Mucosa of gallbladder (tissue), 1 donor: ENCODE measurements around the gene NEU2. TPM values are rescaled to one million over a fixed set of nuclear protein-coding genes. Genes with fewer than 3 reads are reported as not detected.
"Not testable (repeated sequence)": the region's sequence is repeated elsewhere in the genome, so short reads cannot be mapped to it uniquely, and the experiment has no call there.

Experiments
- DNase-seq: peaks from one replicate; pipeline ENCODE4 v3.0.0-alpha.2; 2020; ENCODE audit warnings: low spot score
- total RNA-seq: library from RNA; stranded (reverse); gene quantifications from one replicate; pipeline ENCODE4 v1.2.1, GENCODE V29; 2021
- donor health status: DM: no; HTN: no; CAD: no.

Gene NEU2
- total RNA-seq, 1 donor from 2014 or later = not detected

DNA sequence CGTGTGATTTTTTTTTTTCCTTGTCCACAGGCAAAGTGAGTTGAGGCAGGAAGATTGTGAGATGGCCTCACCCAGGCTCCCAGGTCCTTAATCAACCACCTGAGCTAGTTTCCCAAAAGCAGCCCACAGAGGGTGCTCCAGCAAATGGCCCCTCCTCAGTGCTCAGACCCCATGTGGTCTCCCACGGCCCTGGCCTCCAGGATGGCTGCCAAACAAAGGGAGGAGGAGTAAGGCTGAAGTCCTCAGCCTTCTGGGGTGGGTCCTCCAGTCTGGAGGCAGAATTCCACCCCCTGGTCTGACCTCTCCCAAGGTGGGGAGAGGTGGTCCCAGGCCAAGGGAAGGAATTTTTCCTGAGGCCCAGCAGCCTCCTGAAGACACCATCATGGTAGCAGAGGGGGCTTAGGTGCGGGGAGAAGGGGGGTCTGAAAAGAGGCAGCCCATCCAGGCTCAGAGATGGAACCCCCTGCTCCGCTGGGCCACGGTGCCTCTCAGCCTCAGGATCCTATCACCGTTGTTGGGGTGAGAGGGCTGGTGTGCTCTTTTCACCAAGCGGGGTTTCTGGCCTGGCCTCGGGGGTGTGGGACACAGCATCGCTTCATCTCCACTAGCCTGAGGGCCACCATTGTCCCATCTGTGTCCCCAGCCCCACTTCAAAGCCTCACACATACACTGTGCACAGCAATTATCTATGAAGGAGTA, 21.8 kb upstream of the NEU2 start:
- DNase-seq = no peak

DNA sequence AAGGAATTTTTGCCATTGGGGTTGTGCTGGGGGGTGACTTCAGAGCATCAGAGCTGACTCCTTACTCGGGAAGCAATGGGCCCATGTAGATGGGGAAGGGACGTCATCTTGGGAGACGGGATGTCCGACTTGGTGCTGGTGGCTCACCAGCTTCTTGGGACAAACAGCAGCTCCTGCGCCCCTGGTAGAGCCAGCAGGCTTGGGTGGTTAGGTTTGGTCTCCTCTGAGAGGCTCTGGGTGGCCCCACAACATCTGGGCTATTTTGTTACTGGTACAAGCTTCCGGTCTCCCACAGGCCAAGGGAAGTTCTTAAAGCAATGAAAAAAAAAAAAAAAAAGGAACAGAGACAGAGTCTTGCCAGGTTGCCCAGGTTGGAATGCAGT, 21.2 kb upstream of the NEU2 start:
- no peak for DNase-seq

DNA sequence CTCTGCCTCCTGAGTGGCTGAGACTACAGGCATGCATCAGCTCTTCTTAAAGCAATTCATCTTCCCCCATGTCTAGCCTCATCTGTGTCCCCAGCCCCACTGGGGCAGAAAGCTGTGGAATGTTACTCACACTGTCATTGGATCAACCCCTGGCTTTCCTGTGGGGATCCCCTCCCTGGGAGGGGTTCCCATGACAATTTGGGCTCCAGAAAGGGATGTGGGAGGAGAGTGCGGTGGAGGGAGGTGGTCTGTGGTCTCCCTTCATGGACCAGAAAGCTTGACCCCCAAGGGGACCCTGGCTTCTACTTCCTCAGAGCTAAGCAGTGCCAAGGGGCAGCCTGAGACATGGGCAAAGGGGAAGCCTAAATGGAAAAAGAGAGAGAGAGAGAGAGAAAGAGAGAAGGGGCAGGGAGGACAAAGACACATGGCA, 20.8 kb upstream of the NEU2 start:
- DNase-seq = no peak

DNA sequence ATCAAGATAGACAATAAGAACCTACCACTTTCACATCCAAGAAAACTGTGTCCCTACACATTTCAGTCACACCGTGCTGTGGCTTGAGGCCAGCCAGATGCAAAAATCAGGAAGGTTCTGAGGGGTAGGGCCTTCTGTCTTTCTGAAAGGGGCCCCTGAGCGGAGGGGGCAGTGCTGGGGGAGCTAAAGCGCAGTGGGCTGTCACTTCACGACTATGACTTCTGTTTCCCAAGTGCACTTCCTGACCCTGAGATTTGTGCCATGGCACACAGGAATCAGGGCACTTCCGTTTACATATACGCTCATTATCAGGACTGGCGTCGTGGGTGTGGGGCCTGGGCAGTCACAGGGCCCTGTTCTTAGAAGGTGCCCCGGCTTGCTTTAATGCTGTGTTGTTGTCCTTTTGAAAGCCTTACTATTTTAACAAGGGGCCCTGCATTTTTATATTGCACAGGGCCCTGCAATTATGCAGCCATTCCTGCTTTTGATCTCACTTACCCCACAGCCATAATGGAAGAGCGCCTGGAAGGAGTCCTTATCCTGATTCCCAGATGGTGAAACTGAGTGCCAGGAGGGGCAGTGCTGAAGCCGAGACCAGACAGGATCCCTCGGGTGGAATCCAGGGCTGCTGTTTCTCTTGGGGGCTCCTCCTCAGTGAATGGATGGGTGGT, 20.0 kb upstream of the NEU2 start:
- peak; percentile 46 for DNase-seq

DNA sequence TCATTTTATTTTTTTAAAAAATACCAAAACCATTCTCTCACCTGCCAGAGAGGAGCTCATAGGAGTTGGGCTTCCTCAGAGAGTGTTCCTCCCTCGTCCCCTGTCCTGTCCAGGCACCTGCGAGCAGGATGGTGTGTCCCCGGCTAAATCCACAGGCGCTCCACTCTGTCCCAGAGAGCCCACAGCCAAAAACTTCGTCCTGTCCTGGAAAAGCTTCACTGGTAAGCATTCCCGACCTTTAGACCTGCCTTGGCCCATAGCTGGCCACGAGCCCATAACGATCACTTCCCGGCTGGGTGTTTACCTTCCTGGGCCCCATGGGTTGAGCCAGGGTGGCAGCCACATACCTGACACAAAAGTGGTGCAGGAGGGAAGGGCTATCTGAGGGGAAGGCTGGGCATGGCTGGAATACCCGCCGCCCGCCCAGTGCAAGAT, 19.4 kb upstream of the NEU2 start, which contains the start of gene NGEF:
NGEF (minus strand) TSS at position 230 of the 435 bp plus-strand sequence. CDS start 38,366 bp downstream, outside the sequence.
- peak; percentile 88 for DNase-seq

DNA sequence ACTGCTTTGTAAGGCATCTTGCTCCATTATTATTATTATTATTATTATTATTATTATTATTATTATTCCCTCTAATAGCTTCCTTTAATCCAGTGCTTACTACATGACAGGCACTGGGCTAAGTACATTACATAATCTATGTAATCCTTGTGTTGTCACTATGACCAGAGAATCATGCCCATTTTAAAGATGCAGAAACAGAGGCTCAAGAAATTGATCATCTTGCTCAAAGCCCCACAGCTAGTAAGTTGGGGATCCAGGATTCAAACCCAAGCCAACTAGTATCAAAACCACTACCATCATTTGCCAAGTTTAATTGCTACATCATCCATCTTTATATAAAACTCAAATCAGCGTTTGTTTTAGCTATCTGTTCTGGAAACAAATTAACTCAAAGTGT, 18.8 kb upstream of the NEU2 start:
- DNase-seq = no peak

DNA sequence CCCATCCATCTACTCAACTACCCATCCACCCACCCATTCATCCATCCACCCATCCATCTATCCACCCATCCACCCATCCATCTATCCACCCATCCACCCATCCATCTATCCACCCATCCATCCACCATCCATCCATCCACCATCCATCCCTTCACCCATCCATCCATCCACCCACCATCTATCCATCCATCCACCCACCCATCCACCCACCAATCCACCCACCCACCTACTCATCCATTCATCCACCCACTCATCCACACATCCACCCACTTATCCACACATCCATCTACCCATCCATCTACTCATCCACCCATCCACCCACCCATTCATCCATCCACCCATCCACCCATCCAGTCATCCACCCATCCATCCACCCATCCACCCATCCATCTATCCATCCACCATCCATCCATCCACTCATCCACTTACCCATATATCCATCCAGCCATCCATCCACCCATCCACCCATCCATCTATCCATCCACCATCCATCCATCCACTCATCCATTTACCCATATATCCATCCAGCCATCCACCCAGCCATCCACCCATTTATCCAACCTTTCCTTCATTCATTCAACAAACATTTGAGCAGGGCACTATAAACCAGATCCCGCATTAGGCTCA, 17.3 kb upstream of the NEU2 start:
- no peak for DNase-seq

DNA sequence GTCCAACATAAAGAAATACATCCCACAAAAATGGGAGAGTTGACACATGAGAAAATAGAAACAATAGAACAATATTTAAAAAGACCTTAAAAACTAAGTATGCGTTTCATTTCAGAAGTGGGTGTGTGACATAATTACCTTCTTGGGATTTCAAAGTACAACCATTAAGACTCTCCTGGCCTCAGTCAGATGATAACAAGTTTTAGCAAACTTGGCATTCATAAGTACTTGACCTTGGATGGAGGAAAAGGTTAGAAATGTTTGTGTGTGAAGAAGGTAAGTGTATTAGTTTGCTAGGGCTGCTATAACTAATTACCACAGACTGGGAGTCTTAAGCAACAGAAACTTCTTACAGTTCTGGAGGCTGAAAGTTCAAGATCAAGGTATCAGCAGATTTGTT, 14.5 kb upstream of the NEU2 start:
- DNase-seq = no peak

DNA sequence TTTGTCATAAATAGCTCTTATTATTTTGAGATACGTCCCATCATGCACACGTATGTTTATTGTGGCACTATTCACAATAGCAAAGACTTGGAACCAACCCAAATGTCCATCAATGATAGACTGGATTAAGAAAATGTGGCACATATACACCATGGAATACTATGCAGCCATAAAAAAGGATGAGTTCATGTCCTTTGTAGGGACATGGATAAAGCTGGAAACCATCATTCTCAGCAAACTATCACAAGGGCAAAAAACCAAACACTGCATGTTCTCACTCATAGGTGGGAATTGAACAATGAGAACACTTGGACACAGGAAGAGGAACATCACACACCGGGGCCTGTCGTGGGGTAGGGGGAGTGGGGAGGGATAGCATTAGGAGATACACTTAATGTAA, 12.9 kb upstream of the NEU2 start:
- not testable (repeated sequence) for DNase-seq

DNA sequence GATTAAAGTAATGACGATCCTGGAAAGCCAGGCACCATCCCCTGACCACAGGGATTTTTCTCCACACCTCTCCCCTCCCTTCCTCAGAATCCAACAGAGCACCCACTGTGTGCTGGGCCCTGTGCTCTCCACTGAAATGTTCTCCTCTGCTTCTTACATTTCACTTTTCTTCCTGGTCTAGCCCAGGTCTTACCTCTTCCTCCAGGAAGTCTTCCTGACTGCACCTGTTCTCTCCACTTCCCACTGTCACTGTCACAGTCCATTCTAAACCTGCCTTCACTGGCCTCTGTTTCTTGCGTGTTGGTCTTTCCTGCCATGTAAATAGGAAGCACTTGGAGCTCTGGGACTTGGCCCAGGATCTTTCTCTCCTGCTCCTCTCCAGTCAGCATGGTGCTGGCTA, 12.0 kb upstream of the NEU2 start:
- DNase-seq = no peak

DNA sequence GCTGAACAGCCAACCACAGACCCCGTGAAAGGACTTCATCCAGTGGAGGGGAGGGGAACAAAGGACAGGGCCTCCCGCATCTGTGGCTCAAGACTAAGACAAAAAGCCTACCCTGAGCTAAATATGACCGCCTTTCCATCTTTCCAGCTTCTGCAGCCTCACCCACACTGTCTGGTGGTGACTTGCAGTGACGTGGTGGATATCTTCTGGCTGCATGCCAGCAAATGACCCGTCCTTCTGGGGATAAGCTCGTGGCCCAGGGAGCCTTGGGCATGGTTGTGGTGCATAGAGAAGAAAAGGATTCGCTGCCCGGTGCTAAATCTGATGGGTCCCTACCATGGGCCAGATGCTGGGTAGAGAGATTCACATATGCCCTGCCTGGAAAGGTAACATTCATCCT, 10.7 kb upstream of the NEU2 start:
- no peak for DNase-seq

DNA sequence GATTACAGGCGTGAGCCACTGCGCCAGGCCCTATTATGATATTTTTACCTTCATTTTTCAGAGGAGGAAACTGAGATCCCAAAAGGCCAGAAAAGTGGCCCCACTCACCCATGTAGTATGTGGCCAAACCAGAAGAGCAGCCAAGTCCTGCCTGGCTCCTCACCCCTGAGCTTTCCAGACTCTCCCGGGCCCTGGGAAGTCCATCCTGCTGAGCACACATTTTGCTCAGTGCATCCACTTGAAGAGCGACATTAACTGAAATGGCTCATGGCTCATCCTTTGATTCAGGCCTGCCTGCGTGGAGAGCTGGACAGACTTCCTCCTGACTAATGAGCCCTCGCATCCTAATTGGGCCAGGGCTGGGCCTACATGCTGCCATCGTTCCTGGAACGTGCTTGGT, 9.9 kb upstream of the NEU2 start:
- no peak for DNase-seq

DNA sequence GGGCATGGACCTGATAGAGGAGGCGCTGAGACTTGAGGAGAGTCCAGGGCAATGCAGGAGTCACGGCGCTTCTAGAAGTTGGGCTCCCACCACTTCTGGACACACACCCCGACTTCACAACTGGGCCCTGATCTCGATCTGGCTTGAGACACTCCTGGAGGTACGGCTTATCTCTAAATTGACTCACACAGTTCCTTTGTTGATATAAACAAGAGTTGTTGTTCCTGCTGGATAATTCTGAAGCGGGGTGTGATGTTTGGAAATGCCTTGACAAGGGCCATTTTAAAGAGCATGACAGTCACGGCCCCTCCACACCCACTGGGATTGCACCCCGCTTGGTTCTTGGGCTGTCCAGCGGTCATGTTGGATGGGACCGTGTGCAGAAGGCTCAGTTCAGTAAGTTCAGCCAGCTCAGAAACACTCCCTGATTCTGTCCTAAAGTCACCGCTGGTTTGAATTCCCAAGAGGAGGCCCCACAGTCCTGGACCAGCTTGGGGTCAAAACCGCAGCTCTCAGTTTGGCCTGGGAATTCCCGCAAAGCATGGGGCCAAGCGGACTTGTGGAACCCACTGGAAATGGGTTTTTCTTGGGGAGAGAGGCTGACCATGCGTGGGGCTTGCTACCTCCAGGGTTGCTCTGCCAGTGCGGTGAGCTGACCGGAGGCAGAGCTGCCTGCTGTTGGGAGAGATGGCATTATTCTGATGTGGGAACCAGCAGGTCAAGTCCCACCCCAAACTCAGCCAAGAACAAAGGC, 9.3 kb upstream of the NEU2 start:
- no peak for DNase-seq

DNA sequence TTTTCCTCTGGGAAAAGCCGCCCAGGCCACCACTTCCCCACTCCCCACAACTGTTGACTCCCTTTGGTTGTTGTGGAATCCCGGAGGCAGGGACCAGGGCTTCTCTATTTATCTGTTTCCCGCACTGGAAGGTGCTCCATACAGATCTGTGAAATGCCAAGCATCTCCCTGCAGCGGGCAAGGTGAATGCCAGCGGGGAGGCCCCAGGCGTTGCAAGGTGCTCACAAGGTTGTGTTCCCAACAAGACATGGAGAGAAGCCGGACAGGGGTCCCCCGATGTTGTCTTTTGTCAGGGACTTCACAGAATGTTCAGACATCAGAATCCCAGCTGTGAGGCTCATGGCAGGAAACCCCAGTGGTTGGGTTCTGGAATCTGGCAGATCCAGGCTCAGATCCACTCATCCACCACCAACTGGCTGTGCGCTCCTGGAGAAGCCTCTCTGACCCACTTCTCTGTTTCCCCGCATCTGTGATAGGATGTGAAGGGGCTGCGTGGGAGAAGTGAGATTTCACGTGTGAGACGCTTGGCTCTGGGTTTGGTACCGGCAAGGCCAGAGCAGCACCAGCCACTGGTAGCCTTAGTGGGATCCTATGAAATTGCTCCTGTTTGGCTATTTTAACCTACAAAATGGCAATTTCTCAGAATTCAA, 8.6 kb upstream of the NEU2 start:
- DNase-seq = no peak

DNA sequence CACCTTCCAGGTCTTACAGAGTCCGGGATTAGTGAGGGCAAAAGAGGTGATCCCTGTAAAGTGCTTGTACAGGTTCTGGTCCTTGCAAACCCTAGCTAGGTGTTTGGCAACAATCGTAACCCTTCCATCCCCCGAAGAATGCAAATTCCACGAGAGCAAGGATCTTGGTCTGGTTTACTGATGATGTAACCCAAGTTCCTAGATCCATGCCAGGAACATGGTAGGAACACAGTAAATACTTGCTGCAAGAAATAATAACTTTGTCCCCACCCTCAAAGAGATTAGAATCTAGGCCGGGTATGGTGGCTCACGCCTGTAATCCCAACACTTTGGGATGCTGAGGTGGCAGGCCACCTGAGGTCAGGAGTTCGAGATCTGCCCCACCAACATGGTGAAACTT, 6.8 kb upstream of the NEU2 start:
- DNase-seq = no peak

DNA sequence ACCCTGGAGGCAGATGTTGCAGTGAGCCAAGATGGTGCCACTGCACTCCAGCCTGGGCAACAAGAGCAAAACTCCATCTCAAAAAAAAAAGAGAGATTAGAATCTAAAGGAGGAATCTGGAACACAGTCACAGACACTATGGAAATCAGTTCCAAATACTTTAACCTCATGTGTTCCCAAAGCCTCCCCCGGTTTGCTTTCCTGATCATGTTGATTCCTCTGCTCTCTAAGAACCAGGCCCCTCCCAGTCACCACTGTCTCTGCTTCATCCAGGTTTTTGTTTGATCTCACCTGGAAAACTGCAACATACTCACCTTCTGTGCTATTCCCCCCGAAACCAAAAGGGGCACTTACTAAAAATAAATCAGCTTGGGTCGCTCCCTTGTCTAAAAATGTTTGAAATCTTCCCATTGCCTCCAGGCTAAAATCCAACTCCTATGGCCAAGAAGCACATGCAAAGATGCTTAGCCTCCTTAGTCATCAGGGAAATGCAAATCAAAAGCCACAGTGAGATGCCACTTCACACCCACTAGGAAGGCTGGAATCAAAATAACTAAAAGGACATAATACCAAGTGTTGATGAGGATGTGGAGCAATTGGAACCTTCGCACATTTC, 6.2 kb upstream of the NEU2 start:
- DNase-seq = no peak

DNA sequence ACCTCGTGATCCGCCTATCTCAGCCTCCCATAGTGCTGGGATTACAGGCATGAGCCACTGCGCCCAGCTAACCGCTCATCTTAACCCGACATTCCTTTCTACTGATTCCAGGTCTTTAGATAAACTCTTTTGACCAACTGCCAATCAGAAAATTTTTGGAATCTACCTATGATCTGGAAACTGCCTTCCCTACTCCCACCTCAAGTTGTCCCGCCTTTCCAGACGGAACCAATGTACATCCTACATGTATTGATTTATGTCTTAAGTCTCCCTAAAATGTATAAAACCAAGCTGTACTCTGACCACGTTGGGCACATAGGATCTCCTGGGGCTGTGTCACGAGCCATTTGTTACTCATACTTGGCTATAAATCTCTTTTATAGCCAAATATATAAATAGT, 3.2 kb upstream of the NEU2 start:
- DNase-seq = no peak

DNA sequence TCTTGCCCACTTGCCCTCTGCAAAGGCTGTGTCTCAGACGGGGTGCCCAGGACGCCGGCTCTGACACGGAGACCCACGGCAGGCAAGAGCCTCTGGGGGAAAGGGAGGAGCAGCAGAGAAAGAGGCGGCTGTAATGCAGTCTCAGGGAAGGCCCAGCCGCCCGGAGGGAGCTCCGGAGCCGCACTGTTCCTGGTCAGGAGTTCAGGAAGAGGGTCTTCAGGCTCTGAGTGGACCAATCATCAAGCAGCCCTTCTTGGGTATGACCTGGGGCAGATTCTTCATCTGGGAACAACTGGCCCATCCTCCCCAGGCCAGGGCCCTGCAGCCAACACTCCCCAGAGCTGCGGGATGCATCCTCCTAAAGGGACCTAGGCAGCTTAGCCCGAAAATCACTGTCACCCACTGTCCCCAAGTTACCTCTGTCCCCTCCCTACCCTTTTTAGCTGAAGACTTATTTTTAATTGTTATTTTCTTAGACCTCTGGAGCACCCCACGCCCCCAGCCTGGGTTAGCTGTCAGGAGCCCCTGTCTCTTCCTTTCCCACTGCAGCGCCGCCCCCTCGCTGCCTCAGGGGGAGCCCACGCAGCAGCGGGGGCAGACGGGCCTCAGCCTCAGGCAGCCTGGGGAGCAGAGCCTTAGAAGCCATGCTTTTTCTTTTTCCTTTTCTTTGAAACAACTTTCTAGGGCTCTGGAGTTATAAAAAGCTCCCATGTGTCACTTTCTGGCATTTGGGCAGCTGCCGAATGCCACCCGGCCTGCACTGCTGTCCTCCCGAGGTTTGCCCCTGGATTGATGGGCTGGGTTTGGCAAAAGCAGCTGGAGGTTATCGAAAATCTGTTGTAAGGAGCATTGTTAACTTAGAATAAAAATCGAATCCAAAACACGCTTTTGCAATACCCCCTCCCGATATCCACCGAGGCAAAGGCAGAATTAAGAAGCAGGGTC, 644 bp upstream of the NEU2 start:
- no peak for DNase-seq

DNA sequence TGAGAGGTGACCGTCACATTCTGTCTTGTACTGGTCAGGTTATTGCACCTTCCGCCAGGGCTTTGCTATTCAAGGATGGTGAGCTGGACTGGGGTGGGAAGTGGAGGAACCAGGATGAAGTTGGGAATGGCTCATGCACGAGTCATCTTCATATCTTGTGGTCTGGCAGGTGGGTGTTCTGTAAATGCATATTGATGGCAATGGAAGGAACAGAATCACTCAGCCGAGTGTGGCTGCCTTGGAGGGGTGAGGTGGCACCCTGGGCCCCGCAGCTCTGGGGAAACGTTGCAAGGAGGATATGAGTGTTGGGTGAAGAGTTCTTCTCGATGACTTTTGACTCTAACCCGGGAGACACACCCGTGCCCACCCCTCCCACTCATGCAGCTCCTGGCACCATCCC, 1.2 kb downstream of the NEU2 start:
- no peak for DNase-seq
